ENCODE data around the gene HNRNPF. TPM values are rescaled to one million over a fixed set of nuclear protein-coding genes. Genes with fewer than 3 reads are reported as not detected.
A peak's percentile ranks its signal among the peaks of the same experiment; 100 is the strongest.

The HNRNPF gene
- total RNA-seq, 4 donors from 2014 or later = 86.2 to 211 (median 142) TPM

DNA sequence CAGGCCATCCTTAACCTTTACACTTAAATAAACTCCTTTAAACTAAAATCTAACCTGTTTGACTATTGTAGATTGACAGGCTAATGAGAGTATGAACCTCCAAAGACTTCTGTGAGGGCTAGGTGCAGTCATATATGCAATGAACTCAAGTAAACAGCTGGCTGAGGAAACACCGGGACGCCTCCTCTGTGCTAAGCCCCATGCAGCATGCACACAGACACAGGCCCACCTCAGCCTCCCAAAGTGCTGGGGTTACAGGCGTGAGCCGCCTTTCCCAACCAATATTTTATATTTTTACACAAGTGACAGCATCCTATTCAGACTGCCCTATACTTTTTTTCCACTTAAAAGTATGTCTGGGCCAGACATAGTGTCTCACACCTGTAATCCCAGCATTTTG is 39.1 kb downstream of the HNRNPF start:
- intact Hi-C loops (cut with DNase I; ENCODE audit: low total_unique reads) = no loop called here
- TF ChIP-seq, protein P1, sequence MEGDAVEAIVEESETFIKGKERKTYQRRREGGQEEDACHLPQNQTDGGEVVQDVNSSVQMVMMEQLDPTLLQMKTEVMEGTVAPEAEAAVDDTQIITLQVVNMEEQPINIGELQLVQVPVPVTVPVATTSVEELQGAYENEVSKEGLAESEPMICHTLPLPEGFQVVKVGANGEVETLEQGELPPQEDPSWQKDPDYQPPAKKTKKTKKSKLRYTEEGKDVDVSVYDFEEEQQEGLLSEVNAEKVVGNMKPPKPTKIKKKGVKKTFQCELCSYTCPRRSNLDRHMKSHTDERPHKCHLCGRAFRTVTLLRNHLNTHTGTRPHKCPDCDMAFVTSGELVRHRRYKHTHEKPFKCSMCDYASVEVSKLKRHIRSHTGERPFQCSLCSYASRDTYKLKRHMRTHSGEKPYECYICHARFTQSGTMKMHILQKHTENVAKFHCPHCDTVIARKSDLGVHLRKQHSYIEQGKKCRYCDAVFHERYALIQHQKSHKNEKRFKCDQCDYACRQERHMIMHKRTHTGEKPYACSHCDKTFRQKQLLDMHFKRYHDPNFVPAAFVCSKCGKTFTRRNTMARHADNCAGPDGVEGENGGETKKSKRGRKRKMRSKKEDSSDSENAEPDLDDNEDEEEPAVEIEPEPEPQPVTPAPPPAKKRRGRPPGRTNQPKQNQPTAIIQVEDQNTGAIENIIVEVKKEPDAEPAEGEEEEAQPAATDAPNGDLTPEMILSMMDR (IDR thresholded peaks at IDR 0.05) = no peak
- TF ChIP-seq POLR2A (IDR thresholded peaks at IDR 0.05) = no peak
- H3K36me3 ChIP-seq = no peaks in the 10 kb centered on the region

DNA sequence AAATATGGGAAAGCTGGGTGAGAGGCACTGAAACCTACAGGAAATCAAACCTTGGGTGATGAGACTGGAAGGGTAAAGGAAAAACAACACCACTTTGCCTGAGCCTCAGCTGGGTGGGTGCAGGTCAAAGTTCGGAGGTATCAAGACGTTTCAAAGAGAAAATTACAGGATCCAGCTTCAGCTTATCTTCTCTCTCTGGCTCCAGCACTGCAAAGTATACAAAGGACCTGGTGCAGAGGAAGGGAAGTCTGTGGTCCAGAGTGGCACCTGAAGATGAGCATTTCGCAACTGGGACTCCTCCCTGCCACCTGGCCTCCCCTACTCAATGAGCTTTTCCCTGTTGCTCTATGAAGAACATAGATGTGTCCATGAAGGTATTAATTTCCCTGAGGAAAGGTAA is 44.0 kb downstream of the HNRNPF start:
- H3K27ac ChIP-seq = no peak overlapping the region
- no peak overlapping the region for H3K4me3 ChIP-seq
- H3K9me3 ChIP-seq = no peaks in the 10 kb centered on the region
- intact Hi-C loops (cut with DNase I; ENCODE audit: low total_unique reads) = no loop called here
- DNase-seq = no peak
- no peaks in the 10 kb centered on the region for H3K27me3 ChIP-seq
- H3K4me1 ChIP-seq = no peaks in the 10 kb centered on the region
- H3K36me3 ChIP-seq = no peaks in the 10 kb centered on the region
- TF ChIP-seq, protein P1 (IDR thresholded peaks at IDR 0.05) = no peak
- TF ChIP-seq POLR2A (IDR thresholded peaks at IDR 0.05) = no peak

More for the DNA sequence above, 39.1 kb downstream of the HNRNPF start:
- Histone ChIP-seq H3K27me3 (no peaks in the 10 kb centered on the region), H3K4me3 (no peak overlapping the region), H3K4me1 (no peaks in the 10 kb centered on the region), H3K9me3 (no peaks in the 10 kb centered on the region), H3K27ac (no peak overlapping the region)
- DNase-seq = no peak

DNA sequence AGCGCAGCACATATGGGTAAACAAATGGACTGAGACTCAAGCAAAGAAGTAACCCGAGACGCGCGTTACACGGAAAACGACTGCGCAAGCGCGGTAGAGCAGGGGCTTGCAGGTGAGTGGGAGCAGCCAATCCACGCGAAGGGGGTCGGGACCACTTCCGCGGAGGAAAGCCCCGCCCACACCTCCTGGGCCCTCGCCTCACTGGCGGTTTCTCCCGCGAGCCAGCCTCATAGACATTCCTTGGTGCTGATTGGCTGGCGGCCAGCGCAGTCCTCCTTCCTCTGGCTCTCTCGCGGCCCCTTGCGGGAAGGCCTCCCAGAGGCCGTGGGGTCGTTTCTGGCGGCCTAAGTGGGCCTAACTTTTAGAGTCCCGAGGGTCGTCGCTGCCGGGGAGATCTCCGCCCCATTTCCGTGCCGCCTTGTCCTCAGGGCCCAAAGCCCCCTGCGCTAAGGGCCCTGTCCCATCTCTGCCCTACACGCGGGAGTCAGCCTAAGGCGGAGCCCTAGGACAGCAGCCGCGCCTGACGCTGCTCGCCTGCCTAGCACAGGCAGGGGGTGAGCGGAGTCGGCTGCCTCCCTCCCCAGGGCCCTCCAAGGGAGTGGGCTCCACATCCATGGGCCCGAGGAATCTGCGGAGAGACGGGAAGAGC is 46.7 kb downstream of the HNRNPF start:
- peak in 1 of 2 donors; percentile 26 for TF ChIP-seq POLR2A (IDR thresholded peaks at IDR 0.05)
- TF ChIP-seq, protein P1 (IDR thresholded peaks at IDR 0.05) = peak; percentile 13 to 58 (median 33)

DNA sequence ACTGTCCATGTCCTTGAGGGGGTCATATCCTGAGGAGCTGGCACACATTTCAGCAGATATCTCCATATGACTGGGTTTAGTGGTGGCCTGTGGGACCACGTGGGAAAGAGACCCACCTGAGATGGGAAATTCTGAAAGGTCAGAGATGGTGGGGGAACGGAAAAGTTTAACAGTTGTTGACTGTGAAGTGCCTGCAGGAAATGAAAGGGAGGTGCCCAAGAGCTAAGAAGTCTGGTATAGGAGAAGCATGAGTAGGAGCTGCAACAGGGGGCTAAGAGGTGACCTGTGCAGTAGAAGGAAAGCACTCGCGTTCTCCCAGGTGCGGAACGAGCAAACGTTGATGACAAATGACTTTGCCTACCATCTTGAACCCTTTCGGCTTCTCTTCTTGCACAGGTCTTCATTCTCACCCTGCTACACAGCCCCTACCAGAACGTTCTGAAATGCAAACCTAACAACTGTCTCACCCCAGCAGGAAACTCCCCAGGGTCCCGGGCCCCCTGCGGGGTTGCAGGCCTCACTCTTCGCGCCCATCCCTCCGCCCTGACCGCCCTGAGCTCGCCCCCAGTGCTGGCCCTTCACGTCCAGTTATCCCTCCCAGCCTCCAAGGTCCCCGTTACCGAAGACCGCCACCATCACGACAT is 47.3 kb downstream of the HNRNPF start:
- no peak for DNase-seq
- TF ChIP-seq POLR2A (IDR thresholded peaks at IDR 0.05) = no peak
- TF ChIP-seq, protein P1 (IDR thresholded peaks at IDR 0.05) = no peak
- intact Hi-C loops (cut with DNase I; ENCODE audit: low total_unique reads) = no loop called here

More for the DNA sequence above, 46.7 kb downstream of the HNRNPF start:
- peak overlapping the region; percentile 8 to 25 for H3K27ac ChIP-seq
- H3K4me3 ChIP-seq = peak overlapping the region; percentile 33 to 37
- no peaks in the 10 kb centered on the region for H3K36me3 ChIP-seq
- DNase-seq = peak; percentile 86 to 89
- intact Hi-C loops (cut with DNase I; ENCODE audit: low total_unique reads) = no loop called here
- H3K4me1 ChIP-seq = no peaks in the 10 kb centered on the region
- H3K9me3 ChIP-seq = no peaks in the 10 kb centered on the region
- H3K27me3 ChIP-seq = no peaks in the 10 kb centered on the region

DNA sequence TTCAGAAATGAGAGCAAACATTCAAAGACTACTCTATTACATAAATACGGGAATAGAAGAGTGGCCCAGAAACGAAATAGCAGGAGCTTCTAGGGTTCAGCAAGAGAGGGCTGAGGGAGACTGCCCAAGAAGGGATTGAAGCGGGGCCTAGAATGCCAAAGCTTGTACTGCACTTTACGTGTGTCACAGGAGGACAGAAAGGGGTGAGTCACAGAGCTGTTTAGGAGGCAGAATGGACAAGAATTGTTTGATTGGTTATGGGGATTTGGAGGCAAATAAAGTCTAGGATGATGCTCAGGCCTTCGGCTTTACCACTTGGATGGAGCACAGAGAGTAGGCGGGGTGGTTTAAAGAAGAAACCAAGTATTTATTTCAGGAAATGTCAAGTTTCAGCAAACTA is 48.9 kb downstream of the HNRNPF start:
- no peaks in the 10 kb centered on the region for H3K36me3 ChIP-seq
- no peaks in the 10 kb centered on the region for H3K27me3 ChIP-seq
- no peak for DNase-seq
- no peaks in the 10 kb centered on the region for H3K4me1 ChIP-seq
- H3K4me3 ChIP-seq = no peak overlapping the region
- intact Hi-C loops (cut with DNase I; ENCODE audit: low total_unique reads) = no loop called here
- H3K27ac ChIP-seq = no peak overlapping the region
- TF ChIP-seq, protein P1 (IDR thresholded peaks at IDR 0.05) = no peak
- no peak for TF ChIP-seq POLR2A (IDR thresholded peaks at IDR 0.05)
- H3K9me3 ChIP-seq = no peaks in the 10 kb centered on the region

More for the DNA sequence above, 47.3 kb downstream of the HNRNPF start:
- H3K36me3 ChIP-seq = no peaks in the 10 kb centered on the region
- no peaks in the 10 kb centered on the region for H3K4me1 ChIP-seq
- H3K9me3 ChIP-seq = no peaks in the 10 kb centered on the region
- peak overlapping the region; percentile 33 to 37 for H3K4me3 ChIP-seq
- H3K27me3 ChIP-seq = no peaks in the 10 kb centered on the region
- no peak overlapping the region for H3K27ac ChIP-seq
